Activated CD4-positive, CD25-positive, alpha-beta regulatory T cell treated with anti-CD3 and anti-CD28 coated beads, Interleukin-2, amount 50 U/mL, for 72 hours (primary cell): ENCODE results near the gene CGB8.
"Not testable (repeated sequence)": the region's sequence is repeated elsewhere in the genome, so short reads cannot be mapped to it uniquely, and the experiment has no call there.

Experiments
- DNase-seq: peaks from one replicate; pipeline ENCODE4 v3.0.0; 2021

CGB8 gene

DNA sequence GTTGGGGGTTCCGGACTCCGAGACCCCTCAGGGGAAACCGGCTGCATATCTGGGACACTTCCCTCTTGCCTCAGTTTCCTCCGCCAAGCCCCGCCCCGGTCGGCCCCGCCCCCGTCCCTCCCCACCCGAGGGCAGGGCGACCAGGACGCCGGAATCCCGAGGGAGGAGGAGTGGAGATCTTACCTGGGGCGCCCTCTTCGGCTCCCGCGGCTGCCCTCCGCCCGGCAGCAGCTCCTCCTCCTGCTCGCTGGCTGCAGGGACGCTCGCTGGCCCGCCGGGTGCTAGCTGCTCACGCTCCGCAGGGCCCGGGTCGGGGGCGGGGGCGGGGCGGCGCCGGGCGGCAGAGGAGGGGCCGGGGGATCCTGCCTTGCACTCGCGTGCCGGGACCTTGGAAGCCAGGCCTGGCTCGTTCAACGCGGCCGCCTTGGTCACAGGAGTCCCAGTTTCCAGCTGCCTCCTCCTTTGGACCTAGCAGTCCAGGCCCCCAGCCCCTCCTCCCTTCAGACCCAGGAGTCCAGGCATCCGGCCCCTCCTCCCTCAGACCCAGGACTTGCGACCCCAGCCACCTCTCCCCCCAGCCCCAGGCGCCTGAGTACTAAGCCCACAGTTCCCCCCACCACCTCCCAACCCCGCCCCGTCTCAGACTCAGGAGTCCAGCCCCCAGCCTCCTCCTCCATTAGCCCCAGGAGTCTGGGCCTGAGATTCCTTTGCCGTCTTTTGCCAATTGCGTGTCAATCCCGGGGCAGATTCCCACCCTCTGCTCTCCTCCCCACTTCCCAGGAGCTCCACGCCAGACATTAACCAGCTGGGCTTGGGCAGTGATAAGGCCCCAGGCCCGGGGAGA lies 16.1 kb upstream of the CGB8 start, which contains the start of gene NTF4:
TSS of gene NTF4 (minus strand) at position 51 of the 844 bp plus-strand sequence. CDS start 2,821 bp downstream, outside the sequence.
- no peak for DNase-seq

DNA sequence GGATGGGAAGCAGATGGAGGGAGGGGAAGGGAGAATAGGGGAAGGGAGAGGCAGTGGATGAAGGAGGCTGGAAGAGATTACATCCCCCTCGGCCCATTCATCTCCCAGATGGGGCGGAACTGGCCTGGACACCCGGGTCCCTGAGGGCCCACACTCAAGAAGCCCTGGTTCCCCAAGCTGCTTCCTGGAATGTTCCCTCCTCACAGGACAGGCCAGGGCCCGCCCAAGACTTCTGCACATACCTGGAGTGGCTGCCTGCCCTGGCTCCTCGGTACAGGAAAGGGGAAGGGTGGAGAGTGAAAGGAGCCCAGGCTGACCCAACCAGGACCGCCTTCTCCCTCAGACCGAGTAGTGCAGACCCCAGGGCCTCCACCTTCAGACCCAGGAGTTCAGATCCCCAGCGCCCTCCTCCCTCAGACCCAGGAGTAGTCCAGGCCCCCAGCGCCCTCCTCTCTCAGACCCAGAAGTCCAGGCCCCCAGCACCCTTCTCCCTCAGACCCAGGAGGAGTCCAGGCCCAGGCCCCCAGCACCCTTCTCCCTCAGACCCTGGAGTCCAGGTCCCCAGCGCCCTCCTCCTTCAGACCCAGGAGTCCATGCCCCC lies 15.2 kb upstream of the CGB8 start:
- no peak for DNase-seq

DNA sequence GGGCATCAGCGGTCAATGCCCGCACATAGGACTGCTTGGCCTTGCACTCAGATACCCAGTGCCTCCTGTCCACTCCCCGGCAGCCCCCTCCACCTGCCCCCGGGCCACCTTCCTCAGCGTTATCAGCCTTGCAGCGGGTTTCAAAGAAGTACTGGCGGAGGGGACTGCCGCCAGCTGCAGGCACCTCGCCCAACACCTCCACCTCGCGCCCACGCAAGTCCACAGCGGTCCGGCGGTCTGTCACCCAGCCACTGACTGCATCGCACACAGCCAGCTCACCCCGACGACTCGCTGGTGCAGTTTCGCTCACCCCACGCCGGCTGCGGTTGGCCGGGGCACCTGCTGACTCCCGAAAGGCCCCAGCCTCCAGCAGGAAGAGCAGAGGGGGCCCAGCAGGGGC lies 12.5 kb upstream of the CGB8 start:
- no peak for DNase-seq

DNA sequence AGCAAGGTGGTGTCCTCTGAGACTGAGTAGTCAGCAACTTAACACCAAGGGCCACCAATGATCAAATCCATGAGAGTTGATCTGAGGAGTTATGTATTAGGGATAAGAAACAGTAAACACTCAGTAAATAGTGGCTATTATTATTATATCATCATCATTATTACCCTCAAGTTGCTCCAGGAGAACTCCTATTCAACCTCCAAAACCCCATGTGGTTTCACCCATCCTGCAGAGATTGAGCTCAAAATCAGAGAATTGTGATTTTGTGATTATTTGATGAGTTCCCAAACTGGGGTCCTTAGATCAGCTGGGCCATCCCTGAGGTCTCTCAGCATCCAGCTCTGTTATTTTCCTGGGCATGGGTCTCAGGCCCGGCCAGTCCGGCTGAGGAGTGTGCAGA lies 12.1 kb upstream of the CGB8 start:
- no peak for DNase-seq

DNA sequence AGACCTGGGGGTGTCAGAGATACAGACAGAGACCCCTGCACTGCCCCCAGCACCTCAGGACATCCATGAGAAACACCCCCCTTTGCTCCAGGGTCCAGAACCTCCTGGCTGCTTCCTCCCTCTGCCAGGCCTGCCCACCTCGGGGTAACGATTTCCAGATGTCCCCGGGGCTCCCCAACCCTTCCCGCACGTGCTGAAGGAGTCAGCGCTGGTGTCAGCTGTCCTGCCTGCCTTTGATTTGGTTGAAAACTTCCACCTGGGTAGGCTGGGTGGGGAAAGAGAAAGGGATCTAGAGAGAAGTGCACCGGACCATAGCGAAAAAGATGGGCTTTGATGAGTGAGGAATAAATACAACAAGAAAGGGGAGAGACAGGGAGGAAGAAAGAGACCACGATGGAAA lies 10.1 kb upstream of the CGB8 start:
- DNase-seq: no peak

DNA sequence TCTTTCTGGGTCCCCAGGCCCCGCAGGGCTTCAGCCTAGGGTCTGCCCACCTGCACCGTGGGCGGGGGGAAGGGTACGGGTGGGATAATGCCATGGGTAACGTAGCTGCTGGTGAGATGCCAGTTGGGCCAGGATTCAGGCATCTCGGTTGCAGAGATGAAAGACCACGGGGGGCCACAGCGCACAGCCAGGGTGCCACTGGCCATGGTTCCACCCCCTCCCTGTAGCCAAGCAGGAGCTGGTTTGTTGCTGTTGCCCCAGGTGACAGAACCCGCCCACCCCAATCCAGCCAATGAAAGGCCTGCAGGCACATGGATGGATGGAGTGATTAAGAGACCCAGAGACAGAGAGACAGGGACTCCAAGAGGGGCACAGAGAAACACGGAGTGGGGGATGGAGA lies 9.7 kb upstream of the CGB8 start:
- DNase-seq: no peak

DNA sequence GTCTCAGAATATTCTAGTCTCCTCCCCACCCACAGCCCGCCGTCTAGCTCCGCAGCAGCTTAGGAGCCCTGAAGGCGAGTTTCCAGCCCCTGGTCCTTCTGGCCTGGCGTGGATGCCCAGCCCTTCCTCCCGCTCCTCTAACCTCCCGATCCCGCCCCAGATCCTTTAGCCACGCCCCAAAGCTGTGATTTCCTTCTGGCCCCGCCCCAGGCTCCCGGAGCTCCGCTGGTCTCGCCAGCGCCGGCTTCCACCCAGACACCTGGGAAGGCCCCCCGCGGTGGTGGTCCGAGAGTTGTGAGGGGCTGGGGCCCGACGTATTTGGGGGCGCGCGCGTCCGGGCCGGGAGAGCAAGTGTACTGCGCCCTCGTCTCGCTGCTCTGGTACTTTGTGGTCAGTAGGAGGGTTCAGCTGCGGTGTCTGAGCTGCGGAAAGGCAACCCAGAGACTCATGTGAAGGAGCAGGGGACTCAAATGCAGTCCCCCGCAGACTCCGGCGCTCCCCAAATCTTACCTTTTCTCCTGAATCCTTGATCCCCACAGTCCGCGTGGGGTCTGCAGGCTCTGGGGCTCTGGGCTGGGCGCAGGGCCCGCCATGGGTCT lies 8.8 kb upstream of the CGB8 start, which contains the start of gene CGB7:
TSS of gene CGB7 (minus strand) at position 114 of the 599 bp plus-strand sequence. CDS start 2,374 bp downstream, outside the sequence.
- peak; percentile 40 for DNase-seq

DNA sequence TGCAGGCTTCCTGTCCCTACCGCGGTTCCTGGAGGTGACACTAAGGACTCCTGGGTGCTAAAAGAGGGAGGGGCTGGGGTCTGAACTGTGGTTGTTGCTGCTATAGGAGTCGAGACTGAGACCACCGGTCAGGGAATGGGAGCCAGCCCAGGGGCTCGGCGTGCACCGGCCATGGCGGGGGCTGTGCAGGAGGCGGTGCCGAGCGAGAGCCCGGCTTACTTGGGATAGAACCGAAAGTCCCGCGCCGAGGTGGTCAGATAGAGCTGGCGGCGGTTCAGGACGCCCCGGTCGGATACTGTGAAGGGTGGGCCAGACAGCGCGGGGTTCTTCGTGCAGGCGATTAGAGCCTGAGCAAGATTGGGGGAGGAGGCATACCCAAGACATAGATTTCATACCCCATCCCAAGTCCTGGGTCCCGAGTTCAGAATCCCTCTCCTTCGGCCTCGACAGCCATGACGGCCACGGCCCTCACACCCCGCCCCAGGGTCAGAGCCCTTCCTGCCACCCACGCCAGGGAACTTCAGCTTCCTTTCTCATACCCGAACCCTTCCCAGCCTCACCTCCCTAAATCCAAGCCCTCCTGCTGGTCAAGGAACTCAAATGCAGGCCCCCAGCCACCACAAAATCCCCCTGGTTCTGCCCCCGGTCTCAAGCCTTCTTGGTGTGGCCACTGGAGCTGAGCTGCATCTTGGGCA lies 8.1 kb upstream of the CGB8 start:
- not testable (repeated sequence) for DNase-seq

DNA sequence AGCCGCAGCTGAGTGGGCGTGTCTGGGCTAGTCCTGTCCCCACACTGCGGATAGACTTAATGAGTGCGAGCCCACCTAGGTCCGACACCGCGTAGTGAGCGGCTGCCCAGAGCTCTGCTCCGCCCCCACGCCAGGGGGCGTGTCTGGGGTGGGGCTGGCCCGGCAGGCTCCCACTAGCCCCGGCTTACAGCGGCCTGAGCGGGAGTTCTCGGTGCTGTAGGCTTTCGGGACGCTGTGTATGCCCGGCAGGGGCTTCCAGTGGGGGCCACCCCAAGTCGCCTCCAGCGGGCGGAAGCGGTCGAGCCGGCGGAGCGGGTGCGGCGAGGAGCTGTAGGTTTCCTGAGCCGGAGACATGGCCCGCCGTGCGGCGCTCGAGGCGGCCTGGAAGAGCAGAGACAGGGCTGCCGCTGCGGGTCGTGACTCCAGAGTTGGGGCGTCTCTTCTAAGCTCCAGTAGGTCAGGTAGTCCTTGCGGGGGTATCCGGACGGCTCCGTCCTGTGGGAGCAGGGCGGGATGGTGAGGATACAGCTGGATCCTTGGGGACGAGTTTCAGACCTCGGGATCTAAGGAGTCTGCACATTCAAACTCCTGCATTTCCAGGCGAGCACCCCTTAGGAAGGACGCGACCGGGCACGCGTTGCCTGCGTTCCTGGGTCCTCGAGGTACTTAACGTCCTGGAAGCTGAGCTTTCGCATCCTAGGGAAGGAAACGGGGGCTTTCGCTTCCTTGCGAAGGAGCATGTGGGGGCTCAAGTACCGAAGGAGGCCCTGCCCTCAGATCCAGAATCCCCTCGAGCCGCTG lies 7.4 kb upstream of the CGB8 start:
- DNase-seq: peak; percentile 69

DNA sequence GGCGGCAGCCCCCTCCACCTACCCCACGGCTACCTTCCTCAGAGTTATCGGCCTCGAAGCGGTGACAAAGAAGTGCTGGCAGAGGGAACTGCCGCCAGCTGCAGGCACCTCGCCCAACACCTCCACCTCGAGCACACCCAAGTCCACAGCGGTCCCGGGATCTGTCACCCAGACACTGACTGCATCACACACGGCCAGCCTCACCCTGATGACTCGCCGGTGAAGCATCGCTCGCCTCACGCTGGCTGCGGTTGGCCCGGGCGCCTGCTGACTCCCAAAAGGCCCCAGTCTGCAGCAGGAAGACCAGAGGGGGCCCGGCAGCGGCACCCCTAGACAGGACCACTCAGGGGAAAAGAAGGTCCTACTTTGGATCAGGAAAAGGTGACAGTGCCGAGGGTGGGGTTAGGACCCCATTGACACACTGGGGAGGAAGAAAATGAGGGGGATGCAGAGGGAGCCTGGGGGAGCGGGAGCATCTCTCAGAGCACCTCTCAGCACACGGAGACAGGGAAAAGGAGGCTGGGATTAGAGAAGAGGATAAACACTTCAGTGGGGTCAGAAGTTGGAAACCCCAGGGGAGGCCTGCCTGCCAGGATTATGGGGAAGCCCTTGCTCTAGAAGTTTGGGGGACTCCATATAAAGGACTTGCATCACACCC lies 1.6 kb upstream of the CGB8 start:
- DNase-seq: not testable (repeated sequence)

DNA sequence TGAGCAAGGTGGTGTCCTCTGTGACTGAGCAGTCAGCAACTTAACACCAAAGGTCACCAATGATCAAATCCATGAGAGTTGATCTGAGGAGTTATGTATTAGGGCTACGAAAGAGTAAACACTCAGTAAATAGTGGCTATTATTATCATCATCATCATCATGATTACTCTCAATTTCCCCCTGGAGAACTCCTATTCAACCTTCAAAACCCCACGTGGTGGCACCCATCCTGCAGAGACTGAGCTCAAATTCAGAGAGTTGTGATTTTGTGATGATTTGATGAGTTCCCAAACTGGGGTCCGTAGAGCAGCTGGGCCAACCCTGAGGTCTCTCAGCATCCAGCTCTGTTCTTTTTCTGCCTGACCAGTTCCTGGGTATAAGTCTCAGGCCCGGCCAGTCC lies 923 bp upstream of the CGB8 start:
- not testable (repeated sequence) for DNase-seq

DNA sequence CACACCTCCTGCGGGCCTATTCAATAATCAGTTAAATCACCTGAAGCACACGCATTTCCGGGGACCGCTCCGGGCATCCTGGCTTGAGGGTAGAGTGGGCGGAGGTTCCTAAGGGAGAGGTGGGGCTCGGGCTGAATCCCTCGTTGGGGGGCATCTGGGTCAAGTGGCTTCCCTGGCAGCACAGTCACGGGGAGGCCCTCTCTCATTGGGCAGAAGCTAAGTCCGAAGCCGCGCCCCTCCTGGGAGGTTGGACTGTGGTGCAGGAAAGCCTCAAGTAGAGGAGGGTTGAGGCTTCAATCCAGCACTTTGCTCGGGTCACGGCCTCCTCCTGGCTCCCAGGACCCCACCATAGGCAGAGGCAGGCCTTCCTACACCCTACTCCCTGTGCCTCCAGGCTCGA lies 5.4 kb downstream of the CGB8 start, which contains the start of gene CGB5:
TSS of gene CGB5 (plus strand) at position 301 of the 400 bp plus-strand sequence. CDS start 362 bp downstream, outside the sequence.
- not testable (repeated sequence) for DNase-seq

DNA sequence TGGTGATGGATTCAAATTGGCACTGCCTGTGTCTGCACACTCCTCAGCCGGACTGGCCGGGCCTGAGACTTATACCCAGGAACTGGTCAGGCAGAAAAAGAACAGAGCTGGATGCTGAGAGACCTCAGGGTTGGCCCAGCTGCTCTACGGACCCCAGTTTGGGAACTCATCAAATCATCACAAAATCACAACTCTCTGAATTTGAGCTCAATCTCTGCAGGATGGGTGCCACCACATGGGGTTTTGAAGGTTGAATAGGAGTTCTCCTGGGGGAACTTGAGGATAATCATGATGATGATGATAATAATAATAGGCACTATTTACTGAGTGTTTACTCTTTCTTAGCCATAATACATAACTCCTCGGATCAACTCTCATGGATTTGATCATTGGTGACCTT lies 6.2 kb downstream of the CGB8 start:
- not testable (repeated sequence) for DNase-seq

DNA sequence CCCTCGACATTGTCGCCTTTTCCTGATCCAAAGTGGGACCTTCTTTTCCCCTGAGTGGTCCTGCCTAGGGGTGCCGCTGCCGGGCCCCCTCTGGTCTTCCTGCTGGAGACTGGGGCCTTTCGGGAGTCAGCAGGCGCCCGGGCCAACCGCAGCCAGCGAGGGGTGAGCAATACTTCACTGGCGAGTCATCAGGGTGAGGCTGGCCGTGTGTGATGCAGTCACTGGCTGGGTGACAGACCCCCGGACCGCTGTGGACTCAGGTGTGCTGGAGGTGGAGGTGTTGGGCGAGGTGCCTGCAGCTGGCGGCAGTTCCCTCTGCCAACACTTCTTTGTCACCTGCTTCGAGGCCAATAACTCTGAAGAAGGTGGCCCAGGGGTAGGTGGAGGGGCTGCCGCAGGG lies 6.7 kb downstream of the CGB8 start:
- DNase-seq: no peak

DNA sequence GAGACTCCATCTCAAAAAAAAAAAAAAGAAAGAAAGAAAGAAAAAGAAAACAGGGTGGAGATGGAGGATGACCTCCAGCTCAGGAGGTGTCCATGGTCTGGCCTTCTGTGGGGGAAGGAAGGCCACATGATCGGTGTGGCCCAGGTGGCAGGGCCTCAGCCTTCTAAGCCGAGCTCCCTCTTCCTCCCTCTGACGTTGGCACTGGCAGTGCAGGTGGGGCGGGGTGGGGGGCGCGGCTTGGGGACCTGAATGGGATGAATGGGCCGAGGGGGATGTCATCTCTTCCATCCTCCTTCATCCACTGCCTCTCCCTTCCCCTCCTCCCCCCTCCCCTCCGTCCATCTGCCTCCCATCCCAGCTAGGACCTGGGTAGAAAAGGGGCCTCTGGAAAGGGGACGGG lies 9.2 kb downstream of the CGB8 start:
- DNase-seq: not testable (repeated sequence)

DNA sequence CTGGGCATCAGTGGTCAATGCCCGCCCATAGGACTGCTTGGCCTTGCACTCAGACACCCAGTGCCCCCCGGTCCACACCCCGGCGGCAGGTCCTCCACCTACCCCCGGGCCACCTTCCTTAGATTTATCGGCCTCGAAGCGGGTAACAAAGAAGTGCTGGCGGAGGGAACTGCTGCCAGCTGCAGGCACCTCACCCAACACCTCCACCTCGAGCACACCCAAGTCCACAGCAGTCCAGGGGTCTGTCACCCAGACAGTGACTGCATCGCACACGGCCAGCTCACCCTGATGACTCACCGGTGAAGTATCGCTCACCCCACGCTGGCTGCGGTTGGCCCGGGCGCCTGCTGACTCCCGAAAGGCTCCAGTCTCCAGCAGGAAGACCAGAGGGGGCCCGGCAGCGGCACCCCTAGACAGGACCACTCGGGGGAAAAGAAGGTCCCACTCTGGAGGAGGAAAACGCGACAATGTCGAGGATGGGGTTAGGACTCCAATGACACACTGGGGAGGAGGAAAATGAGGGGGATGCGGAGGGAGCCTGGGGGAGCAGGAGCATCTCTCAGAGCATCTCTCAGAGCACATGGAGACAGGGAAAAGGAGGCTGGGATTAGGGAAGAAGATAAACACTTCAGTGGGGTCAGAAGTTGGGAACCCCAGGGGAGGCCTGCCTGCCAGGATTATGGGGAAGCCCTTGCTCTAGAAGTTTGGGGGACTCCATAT lies 10.2 kb downstream of the CGB8 start:
- not testable (repeated sequence) for DNase-seq

DNA sequence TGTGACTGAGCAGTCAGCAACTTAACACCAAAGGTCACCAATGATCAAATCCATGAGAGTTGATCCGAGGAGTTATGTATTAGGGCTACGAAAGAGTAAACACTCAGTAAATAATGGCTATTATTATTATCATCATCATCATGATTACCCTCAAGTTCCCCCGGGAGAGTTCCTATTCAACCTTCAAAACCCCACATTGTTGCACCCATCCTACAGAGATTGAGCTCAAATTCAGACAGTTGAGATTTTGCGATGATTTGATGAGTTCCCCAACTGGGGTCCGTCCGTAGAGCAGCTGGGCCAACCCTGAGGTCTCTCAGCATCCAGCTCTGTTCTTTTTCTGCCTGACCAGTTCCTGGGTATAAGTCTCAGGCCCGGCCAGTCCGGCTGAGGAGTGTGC lies 10.8 kb downstream of the CGB8 start:
- DNase-seq: not testable (repeated sequence)

DNA sequence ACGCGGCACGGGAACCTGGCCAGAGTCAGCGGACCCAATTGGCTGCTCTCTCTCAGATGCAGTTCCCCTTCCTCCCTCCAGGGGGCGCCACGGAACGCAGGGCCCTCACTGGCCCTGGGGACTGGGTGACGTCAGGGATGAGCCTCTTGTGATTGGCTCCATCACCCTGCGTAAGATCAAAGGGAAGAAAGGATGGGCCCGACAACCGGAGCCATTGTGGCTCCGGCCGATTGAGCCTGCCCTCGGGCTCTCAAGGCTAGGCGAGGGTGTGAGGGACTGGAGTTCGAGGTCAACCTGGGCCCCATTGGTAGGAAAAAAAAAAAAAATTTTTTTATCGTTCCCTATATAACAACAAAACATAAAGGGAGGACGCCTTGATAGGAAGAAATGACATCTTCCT lies 12.1 kb downstream of the CGB8 start, which contains the start of gene CGB1:
TSS of gene CGB1 (minus strand) at position 81 of the 400 bp plus-strand sequence. CDS start 184 bp downstream, outside the sequence.
- peak; percentile 69 for DNase-seq

DNA sequence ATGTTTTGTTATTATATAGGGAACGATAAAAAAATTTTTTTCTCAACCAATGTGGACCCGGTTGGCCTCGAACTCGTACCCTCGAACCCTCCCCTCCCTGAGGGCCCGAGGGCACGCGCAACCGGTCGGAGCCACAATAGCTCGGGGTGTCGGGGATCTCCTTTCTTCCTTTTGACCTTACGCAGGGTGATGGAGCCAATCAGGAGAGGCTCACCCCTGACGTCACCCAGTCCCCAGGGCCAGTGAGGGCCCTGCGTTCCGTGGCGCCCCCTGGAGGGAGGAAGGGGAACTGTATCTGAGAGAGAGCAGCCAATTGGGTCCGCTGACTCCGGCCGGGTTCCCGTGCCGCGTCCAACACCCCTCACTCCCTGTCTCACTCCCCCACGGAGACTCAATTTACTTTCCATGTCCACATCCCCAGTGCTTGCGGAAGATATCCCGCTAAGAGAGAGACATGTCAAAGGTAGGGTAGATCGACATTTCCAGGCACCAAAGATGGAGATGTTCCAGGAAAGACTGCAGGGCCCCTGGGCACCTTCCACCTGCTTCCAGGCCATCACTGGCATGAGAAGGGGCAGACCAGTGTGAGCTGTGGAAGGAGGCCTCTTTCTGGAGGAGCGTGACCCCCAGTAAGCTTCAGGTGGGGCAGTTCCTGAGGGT lies 17.1 kb downstream of the CGB8 start, which contains the start of gene CGB2:
TSS of gene CGB2 (plus strand) at position 249 of the 660 bp plus-strand sequence. CDS start at position 455, 206 bp downstream.
- peak; percentile 76 for DNase-seq

DNA sequence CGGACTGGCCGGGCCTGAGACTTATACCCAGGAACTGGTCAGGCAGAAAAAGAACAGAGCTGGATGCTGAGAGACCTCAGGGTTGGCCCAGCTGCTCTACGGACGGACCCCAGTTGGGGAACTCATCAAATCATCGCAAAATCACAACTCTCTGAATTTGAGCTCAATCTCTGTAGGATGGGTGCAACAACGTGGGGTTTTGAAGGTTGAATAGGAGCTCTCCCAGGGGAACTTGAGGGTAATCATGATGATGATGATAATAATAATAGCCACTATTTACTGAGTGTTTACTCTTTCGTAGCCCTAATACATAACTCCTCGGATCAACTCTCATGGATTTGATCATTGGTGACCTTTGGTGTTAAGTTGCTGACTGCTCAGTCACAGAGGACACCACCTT lies 18.6 kb downstream of the CGB8 start:
- DNase-seq: not testable (repeated sequence)
